Activated T-cell treated with anti-CD3 and anti-CD28 coated beads, Interleukin-2, amount 50 U/mL, for 72 hours (primary cell): ENCODE results near the gene GLI3. TPM values are rescaled to one million over a fixed set of nuclear protein-coding genes. Genes with fewer than 3 reads are reported as not detected.

Experiments used
- ATAC-seq, 2 donors: fragments of 150-1000 bp; cut with Tn5 transposase; replicated peaks in 1 of 2; 2 replicates each; pipeline ENCODE4 v1.10.0; 2021; ENCODE audit warnings: moderate library complexity in 2 of 2, mild to moderate bottlenecking in 1 of 2
- DNase-seq, 2 donors: peaks; one replicate each; pipeline ENCODE4 v3.0.0; 2021 to 2022; ENCODE audit warnings: mixed read lengths in 1 of 2
- H3K27ac Mint-ChIP-seq: one replicate; pipeline ENCODE4 v1.8.0; 2022; ENCODE audit warnings: mild to moderate bottlenecking, moderate library complexity, mixed read lengths
- H3K27me3 Mint-ChIP-seq: one replicate; pipeline ENCODE4 v1.8.0; 2022; ENCODE audit warnings: low read depth, mixed read lengths
- H3K36me3 Mint-ChIP-seq, 2 donors: one replicate each; pipeline ENCODE4 v1.8.0; 2022; ENCODE audit warnings: mixed read lengths in 2 of 2, mild to moderate bottlenecking in 1 of 2; ENCODE audit not compliant: insufficient read depth in 2 of 2
- H3K4me1 Mint-ChIP-seq: one replicate; pipeline ENCODE4 v1.8.0; 2022; ENCODE audit warnings: low read depth, mixed read lengths
- H3K4me3 Mint-ChIP-seq, 2 donors: one replicate each; pipeline ENCODE4 v1.8.0; 2022; ENCODE audit warnings: mild to moderate bottlenecking in 2 of 2, mixed read lengths in 2 of 2, moderate library complexity in 2 of 2
- H3K9me3 Mint-ChIP-seq, 2 donors: one replicate each; pipeline ENCODE4 v1.8.0; 2022; ENCODE audit warnings: mixed read lengths in 2 of 2
- total RNA-seq, 2 donors: library from RNA; stranded (reverse); gene quantifications; one replicate each; pipeline ENCODE4 v1.2.3, GENCODE V29; 2022

The GLI3 gene
- total RNA-seq, 2 donors from 2014 or later: 0.29 to 0.51 TPM

GRCh38 chr7:42096681-42097561 is 140.1 kb downstream of the GLI3 start:
- DNase-seq: no peak
- ATAC-seq: no peak
- H3K9me3 Mint-ChIP-seq: peaks cover 0 to 2% of the 10 kb centered on the region in 2 donors
- H3K36me3 Mint-ChIP-seq: no peaks in the 10 kb centered on the region
- H3K4me1 Mint-ChIP-seq: no peaks in the 10 kb centered on the region
- H3K27me3 Mint-ChIP-seq: no peaks in the 10 kb centered on the region
- no peak overlapping the region for H3K27ac Mint-ChIP-seq
- no peak overlapping the region for H3K4me3 Mint-ChIP-seq

- Mint-ChIP-seq H3K4me3 (no peak overlapping the region), H3K9me3 (peaks cover 0 to 2% of the 10 kb centered on the region in 2 donors), H3K4me1 (no peaks in the 10 kb centered on the region), H3K27ac (no peak overlapping the region), H3K27me3 (no peaks in the 10 kb centered on the region), H3K36me3 (no peaks in the 10 kb centered on the region)
- no peak for DNase-seq
- ATAC-seq: no peak
These were observed 140.7 kb downstream of the GLI3 start for GRCh38 chr7:42096268-42096667.

GRCh38 chr7:42095791-42096190 is 141.2 kb downstream of the GLI3 start:
- no peaks in the 10 kb centered on the region for H3K27me3 Mint-ChIP-seq
- no peaks in the 10 kb centered on the region for H3K36me3 Mint-ChIP-seq
- H3K27ac Mint-ChIP-seq: no peak overlapping the region
- H3K4me1 Mint-ChIP-seq: no peaks in the 10 kb centered on the region
- DNase-seq: no peak
- peaks cover 0 to 2% of the 10 kb centered on the region in 2 donors for H3K9me3 Mint-ChIP-seq
- no peak for ATAC-seq
- no peak overlapping the region for H3K4me3 Mint-ChIP-seq

GRCh38 chr7:42093349-42093905 is 143.6 kb downstream of the GLI3 start:
- Mint-ChIP-seq H3K27me3 (no peaks in the 10 kb centered on the region), H3K36me3 (no peaks in the 10 kb centered on the region), H3K4me3 (no peak overlapping the region), H3K4me1 (no peaks in the 10 kb centered on the region), H3K9me3 (no peaks in the 10 kb centered on the region), H3K27ac (no peak overlapping the region)
- DNase-seq (no peak), ATAC-seq (no peak)

GRCh38 chr7:42091461-42092291 is 145.3 kb downstream of the GLI3 start:
- Mint-ChIP-seq H3K4me1 (no peaks in the 10 kb centered on the region), H3K9me3 (no peaks in the 10 kb centered on the region), H3K4me3 (no peak overlapping the region), H3K36me3 (no peaks in the 10 kb centered on the region), H3K27ac (no peak overlapping the region), H3K27me3 (no peaks in the 10 kb centered on the region)
- ATAC-seq: no peak
- no peak for DNase-seq

GRCh38 chr7:42090806-42091205 is 146.2 kb downstream of the GLI3 start:
- H3K4me1 Mint-ChIP-seq: no peaks in the 10 kb centered on the region
- DNase-seq (no peak), ATAC-seq (no peak)
- H3K27ac Mint-ChIP-seq: no peak overlapping the region
- no peaks in the 10 kb centered on the region for H3K27me3 Mint-ChIP-seq
- H3K36me3 Mint-ChIP-seq: no peaks in the 10 kb centered on the region
- no peak overlapping the region for H3K4me3 Mint-ChIP-seq
- no peaks in the 10 kb centered on the region for H3K9me3 Mint-ChIP-seq

- Mint-ChIP-seq H3K27me3 (no peaks in the 10 kb centered on the region), H3K4me1 (no peaks in the 10 kb centered on the region), H3K36me3 (no peaks in the 10 kb centered on the region), H3K4me3 (no peak overlapping the region), H3K9me3 (no peaks in the 10 kb centered on the region), H3K27ac (no peak overlapping the region)
- ATAC-seq (no peak), DNase-seq (no peak)
These were observed 147.0 kb downstream of the GLI3 start for GRCh38 chr7:42090056-42090455.

- Mint-ChIP-seq H3K36me3 (no peaks in the 10 kb centered on the region), H3K4me1 (no peaks in the 10 kb centered on the region), H3K27ac (no peak overlapping the region), H3K9me3 (no peaks in the 10 kb centered on the region), H3K4me3 (no peak overlapping the region), H3K27me3 (no peaks in the 10 kb centered on the region)
- no peak for ATAC-seq
- DNase-seq: no peak
These were observed 149.4 kb downstream of the GLI3 start for GRCh38 chr7:42087616-42088015.

- Mint-ChIP-seq H3K27ac (no peak overlapping the region), H3K4me3 (no peak overlapping the region), H3K27me3 (no peaks in the 10 kb centered on the region), H3K36me3 (no peaks in the 10 kb centered on the region), H3K4me1 (no peaks in the 10 kb centered on the region), H3K9me3 (no peaks in the 10 kb centered on the region)
- DNase-seq (no peak), ATAC-seq (no peak)
These were observed 151.5 kb downstream of the GLI3 start for GRCh38 chr7:42085531-42085930.

- ATAC-seq (no peak), DNase-seq (no peak)
- Mint-ChIP-seq H3K27ac (no peak overlapping the region), H3K27me3 (peaks cover 5% of the 10 kb centered on the region), H3K4me3 (no peak overlapping the region), H3K36me3 (no peaks in the 10 kb centered on the region), H3K9me3 (no peaks in the 10 kb centered on the region), H3K4me1 (no peaks in the 10 kb centered on the region)
These were observed 152.7 kb downstream of the GLI3 start for GRCh38 chr7:42084263-42084662.

- no peaks in the 10 kb centered on the region for H3K4me1 Mint-ChIP-seq
- DNase-seq: no peak
- no peak for ATAC-seq
- no peak overlapping the region for H3K27ac Mint-ChIP-seq
- no peak overlapping the region for H3K4me3 Mint-ChIP-seq
- no peaks in the 10 kb centered on the region for H3K36me3 Mint-ChIP-seq
- peaks cover 5% of the 10 kb centered on the region for H3K27me3 Mint-ChIP-seq
- H3K9me3 Mint-ChIP-seq: no peaks in the 10 kb centered on the region
These were observed 153.7 kb downstream of the GLI3 start for GRCh38 chr7:42083284-42083683.

- ATAC-seq (no peak), DNase-seq (no peak)
- no peaks in the 10 kb centered on the region for H3K9me3 Mint-ChIP-seq
- H3K4me1 Mint-ChIP-seq: no peaks in the 10 kb centered on the region
- H3K27ac Mint-ChIP-seq: no peak overlapping the region
- peaks cover 5% of the 10 kb centered on the region for H3K27me3 Mint-ChIP-seq
- H3K36me3 Mint-ChIP-seq: no peaks in the 10 kb centered on the region
- no peak overlapping the region for H3K4me3 Mint-ChIP-seq
These were observed 154.9 kb downstream of the GLI3 start for GRCh38 chr7:42082144-42082543.

- no peak overlapping the region for H3K27ac Mint-ChIP-seq
- DNase-seq (no peak), ATAC-seq (no peak)
- peaks cover 5% of the 10 kb centered on the region for H3K27me3 Mint-ChIP-seq
- H3K4me3 Mint-ChIP-seq: no peak overlapping the region
- H3K36me3 Mint-ChIP-seq: no peaks in the 10 kb centered on the region
- no peaks in the 10 kb centered on the region for H3K9me3 Mint-ChIP-seq
- no peaks in the 10 kb centered on the region for H3K4me1 Mint-ChIP-seq
These were observed 155.3 kb downstream of the GLI3 start for GRCh38 chr7:42081671-42082070.
